SK-N-SH (cell line): ENCODE measurements around the gene CELA3A. TPM values are rescaled to one million over a fixed set of nuclear protein-coding genes. Genes with fewer than 3 reads are reported as not detected.
A peak's percentile ranks its signal among the peaks of the same experiment; 100 is the strongest.

Experiments
- CTCF ChIA-PET: fragments of 300-600, 350-600 bp; formaldehyde crosslinking; extraction: SDS; loops from one replicate; lab custom pipeline; 2021; lab: Yijun Ruan, JAX
- POLR2A ChIA-PET: fragments of 350-600 bp; sonication (Branson Sonifier 250); formaldehyde crosslinking; extraction: SDS; loops from one replicate; lab custom pipeline; 2020; ENCODE audit warnings: antibody characterized with exemption, inconsistent platforms; lab: Yijun Ruan, JAX
- DNase-seq: peaks from one replicate; pipeline ENCODE4 v3.0.0; 2012
- H2AFZ ChIP-seq: fragments of 200-600 bp; sonication (generic); 2 replicates; pipeline ENCODE4 v1.8.1; 2016; ENCODE audit warnings: antibody characterized with exemption, mild to moderate bottlenecking, low read depth
- H3F3A ChIP-seq: fragments of 200-600 bp; sonication (generic); replicated peaks from 2 replicates; pipeline ENCODE3; 2016; ENCODE audit warnings: antibody characterized with exemption, mild to moderate bottlenecking; ENCODE audit not compliant: insufficient read depth
- H3K27ac ChIP-seq, 2 experiments: fragments of 200-500 bp in 1 of 2; fragments of 200-600 bp in 1 of 2; sonication (Bioruptor generic) in 1 of 2; sonication (generic), shearing (Covaris generic) in 1 of 2; 2 replicates each; pipeline versions ENCODE4 v1.5.1 to v1.6.1; 2014 to 2016; ENCODE audit warnings: low read depth in 2 of 2, inconsistent platforms in 1 of 2, low read length in 1 of 2, mild to moderate bottlenecking in 1 of 2, mixed read lengths in 1 of 2
- H3K27me3 ChIP-seq: fragments of 200-600 bp; sonication (generic), shearing (Covaris generic); 2 replicates; pipeline ENCODE4 v1.6.1; 2016; ENCODE audit warnings: mixed run types; ENCODE audit not compliant: insufficient read depth
- H3K36me3 ChIP-seq, 2 experiments: fragments of 200-500 bp in 1 of 2; fragments of 200-600 bp in 1 of 2; sonication (Bioruptor generic) in 1 of 2; sonication (generic) in 1 of 2; replicated peaks in 1 of 2; 2 replicates each; pipeline versions ENCODE3 to v1.5.1; 2014 to 2016; ENCODE audit warnings: low read length in 1 of 2, mild to moderate bottlenecking in 1 of 2; ENCODE audit not compliant: insufficient read depth in 2 of 2, control insufficient read depth in 1 of 2
- H3K4me1 ChIP-seq, 2 experiments: fragments of 200-500 bp in 1 of 2; fragments of 200-600 bp in 1 of 2; sonication (Bioruptor generic) in 1 of 2; sonication (generic), shearing (Covaris generic) in 1 of 2; 2 replicates each; pipeline versions ENCODE4 v1.5.1 to v1.6.1; 2014 to 2016; ENCODE audit warnings: low read depth in 1 of 2, low read length in 1 of 2, mixed run types in 1 of 2; ENCODE audit not compliant: insufficient read depth in 2 of 2, control insufficient read depth in 1 of 2
- H3K4me2 ChIP-seq: fragments of 200-600 bp; sonication (generic), shearing (Covaris generic); 2 replicates; pipeline ENCODE4 v1.6.1; 2017; ENCODE audit warnings: mixed run types
- H3K4me3 ChIP-seq, 2 experiments: fragments of 200-500 bp in 1 of 2; fragments of 200-600 bp in 1 of 2; sonication (Bioruptor generic) in 1 of 2; sonication (generic), shearing (Covaris generic) in 1 of 2; 2 replicates each; pipeline versions ENCODE4 v1.5.1 to v1.8.1; 2014 to 2016; ENCODE audit warnings: low read depth in 2 of 2, inconsistent platforms in 1 of 2, low read length in 1 of 2, mild to moderate bottlenecking in 1 of 2, mixed read lengths in 1 of 2, moderate library complexity in 1 of 2
- H3K79me2 ChIP-seq: fragments of 200-600 bp; sonication (generic); 2 replicates; pipeline ENCODE4 v1.8.1; 2017; ENCODE audit warnings: mild to moderate bottlenecking; ENCODE audit not compliant: insufficient read depth
- H3K9ac ChIP-seq: fragments of 200-600 bp; sonication (generic); 2 replicates; pipeline ENCODE4 v1.6.1; 2017; ENCODE audit warnings: mixed run types
- H3K9me2 ChIP-seq: fragments of 200-600 bp; sonication (generic); 2 replicates; pipeline ENCODE4 v1.6.1; 2017; ENCODE audit warnings: mixed run types
- H3K9me3 ChIP-seq: fragments of 200-600 bp; sonication (generic); 2 replicates; pipeline ENCODE4 v1.6.1; 2017; ENCODE audit warnings: mixed run types, mild to moderate bottlenecking, moderate library complexity
- H4K20me1 ChIP-seq: fragments of 200-600 bp; sonication (generic); 2 replicates; pipeline ENCODE4 v1.6.1; 2017; ENCODE audit warnings: mild to moderate bottlenecking, mixed run types; ENCODE audit not compliant: insufficient read depth
- CHD2 ChIP-seq: fragments of 150-350 bp; IDR thresholded peaks from 2 replicates; pipeline ENCODE4 v1.6.1; 2018; ENCODE audit warnings: low read length; ENCODE audit not compliant: partially characterized antibody
- FOSL2 ChIP-seq: IDR thresholded peaks from 2 replicates; pipeline ENCODE4 v1.4.0; 2012; ENCODE audit warnings: low read depth, mild to moderate bottlenecking, moderate library complexity, borderline replicate concordance
- FOXM1 ChIP-seq: IDR thresholded peaks from 2 replicates; pipeline ENCODE4 v1.4.0; 2012; ENCODE audit warnings: low read depth, mild to moderate bottlenecking
- GABPA ChIP-seq: IDR thresholded peaks from 2 replicates; pipeline ENCODE4 v1.4.0; 2012; ENCODE audit warnings: low read depth, mild to moderate bottlenecking
- GATA2 ChIP-seq: sonication (generic); formaldehyde crosslinking; IDR thresholded peaks from 2 replicates; pipeline ENCODE4 v1.5.0; 2020; ENCODE audit warnings: mild to moderate bottlenecking, missing genetic modification reagents
- MEF2A ChIP-seq: IDR thresholded peaks from 2 replicates; pipeline ENCODE4 v1.4.0; 2012; ENCODE audit warnings: low read depth, borderline replicate concordance
- MXI1 ChIP-seq: IDR thresholded peaks from 2 replicates; pipeline ENCODE4 v1.6.1; 2012; ENCODE audit warnings: mild to moderate bottlenecking, low read depth, low read length, improper control_type of control experiment
- NFIC ChIP-seq: IDR thresholded peaks from 2 replicates; pipeline ENCODE4 v1.4.0; 2012; ENCODE audit warnings: borderline replicate concordance
- NRF1 ChIP-seq: IDR thresholded peaks from 2 replicates; pipeline ENCODE4 v1.6.1; 2012; ENCODE audit warnings: low read depth, mild to moderate bottlenecking, low read length
- RAD21 ChIP-seq: IDR thresholded peaks from 2 replicates; pipeline ENCODE4 v1.6.1; 2012; ENCODE audit warnings: mild to moderate bottlenecking, low read length
- RCOR1 ChIP-seq: fragments of 150-350 bp; IDR thresholded peaks from 2 replicates; pipeline ENCODE4 v1.6.1; 2017; ENCODE audit warnings: antibody characterized with exemption, low read length
- RXRA ChIP-seq: IDR thresholded peaks from 2 replicates; pipeline ENCODE4 v1.4.0; 2012; ENCODE audit warnings: low read depth, mild to moderate bottlenecking, borderline replicate concordance
- SIN3A ChIP-seq: IDR thresholded peaks from 2 replicates; pipeline ENCODE4 v1.6.1; 2012; ENCODE audit warnings: low read depth, mild to moderate bottlenecking, low read length, moderate library complexity, borderline replicate concordance
- SMC3 ChIP-seq: IDR thresholded peaks from 2 replicates; pipeline ENCODE4 v1.6.1; 2012; ENCODE audit warnings: low read depth, low read length, improper control_type of control experiment
- TCF12 ChIP-seq: IDR thresholded peaks from 2 replicates; pipeline ENCODE4 v1.4.0; 2012
- TEAD4 ChIP-seq: IDR thresholded peaks from 2 replicates; pipeline ENCODE4 v1.4.0; 2012; ENCODE audit warnings: mild to moderate bottlenecking, borderline replicate concordance; ENCODE audit not compliant: insufficient read depth
- YY1 ChIP-seq: IDR thresholded peaks from 2 replicates; pipeline ENCODE4 v1.4.0; 2012; ENCODE audit warnings: low read depth, mild to moderate bottlenecking
- WGBS: methylation state at CpG from one replicate; pipeline ENCODE4 v1.1.6; 2017; ENCODE audit warnings: low lambda C conversion rate; 5-methylcytosine and 5-hydroxymethylcytosine counted together
- polyA plus RNA-seq, 3 experiments: library from polyadenylated mRNA; depleted of rRNA; stranded (reverse); fragments of >200 nt; gene quantifications; 2 replicates each; pipeline ENCODE4 v1.2.3, GENCODE V29; 2012
- TF ChIP-seq, protein P1 (sequence below): fragments of 150-350 bp; IDR thresholded peaks from 2 replicates; pipeline ENCODE4 v1.6.1; 2016; ENCODE audit warnings: mild to moderate bottlenecking, low read depth, low read length
- TF ChIP-seq, protein P2 (sequence below): fragments of 150-350 bp; IDR thresholded peaks from 2 replicates; pipeline ENCODE4 v1.6.1; 2017; ENCODE audit warnings: antibody characterized with exemption, low read length, low read depth, borderline replicate concordance
- TF ChIP-seq, protein P3 (sequence below): IDR thresholded peaks from 2 replicates; pipeline ENCODE4 v1.4.0; 2012; ENCODE audit warnings: low read depth, borderline replicate concordance
- TF ChIP-seq, protein P4 (sequence below): IDR thresholded peaks from 2 replicates; pipeline ENCODE4 v1.6.1; 2012; ENCODE audit warnings: mild to moderate bottlenecking, low read depth, low read length, moderate library complexity

Gene CELA3A
- polyA plus RNA-seq, 1 of the 3 experiments (the other 2 are of a cell fraction): not detected

DNA sequence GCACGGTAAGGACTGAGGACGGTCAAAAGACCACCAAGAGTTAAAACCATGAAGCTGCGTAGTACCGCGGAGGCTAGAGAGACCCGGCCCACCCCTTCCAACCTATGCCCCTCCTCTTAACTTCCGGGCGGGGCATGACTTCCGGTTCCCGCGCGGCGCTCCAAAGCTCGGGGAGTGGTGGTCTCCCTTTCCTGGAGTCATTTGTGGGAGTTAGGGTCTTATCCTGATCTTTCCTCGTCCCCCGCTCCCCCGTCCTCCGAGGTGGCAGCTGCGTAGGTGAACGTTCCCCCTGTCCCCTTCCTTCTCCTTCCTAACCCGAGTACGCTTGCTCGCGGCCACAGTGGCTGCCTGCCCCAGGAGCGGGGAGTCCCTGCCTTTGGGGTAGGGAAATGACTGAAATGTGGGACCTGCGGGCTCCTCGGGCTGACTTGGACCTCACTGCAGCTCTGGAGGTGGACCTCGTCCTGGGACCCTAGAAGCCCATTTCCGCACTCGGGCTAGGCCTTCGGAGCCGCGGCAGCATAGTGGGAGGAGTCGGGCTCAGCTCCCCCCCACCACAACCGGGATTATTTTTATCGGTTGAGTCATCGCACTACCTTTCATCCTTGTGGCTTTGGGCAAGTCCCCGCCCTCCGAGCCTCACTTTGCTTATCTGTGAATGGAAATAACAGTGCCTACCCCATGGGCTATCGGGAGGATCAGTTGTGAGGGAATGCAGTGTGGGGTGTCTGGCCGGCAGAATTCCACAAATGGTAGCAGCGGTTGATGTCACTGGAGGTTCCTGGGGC lies 24.1 kb downstream of the CELA3A start (continued):
- TF ChIP-seq, protein P1, sequence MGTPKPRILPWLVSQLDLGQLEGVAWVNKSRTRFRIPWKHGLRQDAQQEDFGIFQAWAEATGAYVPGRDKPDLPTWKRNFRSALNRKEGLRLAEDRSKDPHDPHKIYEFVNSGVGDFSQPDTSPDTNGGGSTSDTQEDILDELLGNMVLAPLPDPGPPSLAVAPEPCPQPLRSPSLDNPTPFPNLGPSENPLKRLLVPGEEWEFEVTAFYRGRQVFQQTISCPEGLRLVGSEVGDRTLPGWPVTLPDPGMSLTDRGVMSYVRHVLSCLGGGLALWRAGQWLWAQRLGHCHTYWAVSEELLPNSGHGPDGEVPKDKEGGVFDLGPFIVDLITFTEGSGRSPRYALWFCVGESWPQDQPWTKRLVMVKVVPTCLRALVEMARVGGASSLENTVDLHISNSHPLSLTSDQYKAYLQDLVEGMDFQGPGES: no peak
- TF ChIP-seq GATA2 (peak; percentile 74), YY1 (0 out of 2 replicates have a peak, but pooled peaks have one; percentile 1), CHD2 (peak; percentile 76), TCF12 (no peak), SMC3 (peak; percentile 5; the same call in 1 of the 2 replicates), NFIC (no peak), SIN3A (peak; percentile 50; the same call in 1 of the 2 replicates), RXRA (no peak), MXI1 (peak; percentile 42), GABPA (peak; percentile 94), TEAD4 (no peak)
- TF ChIP-seq, protein P2, sequence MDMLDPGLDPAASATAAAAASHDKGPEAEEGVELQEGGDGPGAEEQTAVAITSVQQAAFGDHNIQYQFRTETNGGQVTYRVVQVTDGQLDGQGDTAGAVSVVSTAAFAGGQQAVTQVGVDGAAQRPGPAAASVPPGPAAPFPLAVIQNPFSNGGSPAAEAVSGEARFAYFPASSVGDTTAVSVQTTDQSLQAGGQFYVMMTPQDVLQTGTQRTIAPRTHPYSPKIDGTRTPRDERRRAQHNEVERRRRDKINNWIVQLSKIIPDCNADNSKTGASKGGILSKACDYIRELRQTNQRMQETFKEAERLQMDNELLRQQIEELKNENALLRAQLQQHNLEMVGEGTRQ: no peak

DNA sequence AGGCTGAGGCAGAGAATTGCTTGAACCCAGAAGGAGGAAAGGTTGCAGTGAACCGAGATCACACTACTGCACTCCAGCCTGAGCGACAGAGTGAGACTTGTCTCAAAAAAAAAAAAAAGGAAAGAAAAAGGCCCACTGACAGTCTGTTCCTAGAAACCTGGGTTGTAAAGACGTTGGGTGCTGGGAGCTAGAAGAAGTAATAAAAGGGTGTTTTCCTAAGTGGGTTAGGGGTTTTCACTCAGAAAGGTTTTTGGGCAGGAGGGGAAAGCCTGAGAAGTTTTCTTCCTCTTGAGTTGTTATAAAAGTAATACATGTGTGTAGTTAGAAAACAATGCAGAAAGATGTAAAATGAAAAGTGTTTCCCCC lies 25.4 kb downstream of the CELA3A start:
- no peak for DNase-seq
- 90% methylated on average over 3 of the region's 3 CpGs for WGBS
- peaks cover 0 to 15% of the 10 kb centered on the region in 2 experiments; a peak in 1 of 4 replicates for H3K4me1 ChIP-seq
- no peak overlapping the region for H3K27ac ChIP-seq
- H3K4me2 ChIP-seq: peak overlapping the region; percentile 90; the same call in 1 of the 2 replicates
- H4K20me1 ChIP-seq: no peaks in the 10 kb centered on the region
- ChIA-PET POLR2A (no interaction called here), CTCF (interaction anchor here (1.6 kb wide), 1 partner anchor 10 kb away, joined by 6 read pairs; no protein-coding TSS in a partner anchor)
- H3K27me3 ChIP-seq: no peaks in the 10 kb centered on the region
- H3K36me3 ChIP-seq: peaks cover 6 to 8% of the 10 kb centered on the region in 2 experiments
- H2AFZ ChIP-seq: no peak overlapping the region
- peaks cover 17% of the 10 kb centered on the region for H3K79me2 ChIP-seq
- peaks cover 21% of the 10 kb centered on the region for H3F3A ChIP-seq
- H3K4me3 ChIP-seq: no peak overlapping the region
- H3K9me2 ChIP-seq: no peaks in the 10 kb centered on the region
- no peak overlapping the region for H3K9ac ChIP-seq
- no peaks in the 10 kb centered on the region for H3K9me3 ChIP-seq
- TF ChIP-seq NRF1: no peak
- TF ChIP-seq RAD21: no peak
- no peak for TF ChIP-seq FOXM1
- TF ChIP-seq NFIC: no peak
- TF ChIP-seq, protein P1: no peak
- no peak for TF ChIP-seq GATA2
- TF ChIP-seq MEF2A: no peak
- TF ChIP-seq MXI1: no peak
- no peak for TF ChIP-seq RCOR1
- TF ChIP-seq, protein P3, sequence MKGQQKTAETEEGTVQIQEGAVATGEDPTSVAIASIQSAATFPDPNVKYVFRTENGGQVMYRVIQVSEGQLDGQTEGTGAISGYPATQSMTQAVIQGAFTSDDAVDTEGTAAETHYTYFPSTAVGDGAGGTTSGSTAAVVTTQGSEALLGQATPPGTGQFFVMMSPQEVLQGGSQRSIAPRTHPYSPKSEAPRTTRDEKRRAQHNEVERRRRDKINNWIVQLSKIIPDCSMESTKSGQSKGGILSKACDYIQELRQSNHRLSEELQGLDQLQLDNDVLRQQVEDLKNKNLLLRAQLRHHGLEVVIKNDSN: no peak
- no peak for TF ChIP-seq YY1
- TF ChIP-seq, protein P4, sequence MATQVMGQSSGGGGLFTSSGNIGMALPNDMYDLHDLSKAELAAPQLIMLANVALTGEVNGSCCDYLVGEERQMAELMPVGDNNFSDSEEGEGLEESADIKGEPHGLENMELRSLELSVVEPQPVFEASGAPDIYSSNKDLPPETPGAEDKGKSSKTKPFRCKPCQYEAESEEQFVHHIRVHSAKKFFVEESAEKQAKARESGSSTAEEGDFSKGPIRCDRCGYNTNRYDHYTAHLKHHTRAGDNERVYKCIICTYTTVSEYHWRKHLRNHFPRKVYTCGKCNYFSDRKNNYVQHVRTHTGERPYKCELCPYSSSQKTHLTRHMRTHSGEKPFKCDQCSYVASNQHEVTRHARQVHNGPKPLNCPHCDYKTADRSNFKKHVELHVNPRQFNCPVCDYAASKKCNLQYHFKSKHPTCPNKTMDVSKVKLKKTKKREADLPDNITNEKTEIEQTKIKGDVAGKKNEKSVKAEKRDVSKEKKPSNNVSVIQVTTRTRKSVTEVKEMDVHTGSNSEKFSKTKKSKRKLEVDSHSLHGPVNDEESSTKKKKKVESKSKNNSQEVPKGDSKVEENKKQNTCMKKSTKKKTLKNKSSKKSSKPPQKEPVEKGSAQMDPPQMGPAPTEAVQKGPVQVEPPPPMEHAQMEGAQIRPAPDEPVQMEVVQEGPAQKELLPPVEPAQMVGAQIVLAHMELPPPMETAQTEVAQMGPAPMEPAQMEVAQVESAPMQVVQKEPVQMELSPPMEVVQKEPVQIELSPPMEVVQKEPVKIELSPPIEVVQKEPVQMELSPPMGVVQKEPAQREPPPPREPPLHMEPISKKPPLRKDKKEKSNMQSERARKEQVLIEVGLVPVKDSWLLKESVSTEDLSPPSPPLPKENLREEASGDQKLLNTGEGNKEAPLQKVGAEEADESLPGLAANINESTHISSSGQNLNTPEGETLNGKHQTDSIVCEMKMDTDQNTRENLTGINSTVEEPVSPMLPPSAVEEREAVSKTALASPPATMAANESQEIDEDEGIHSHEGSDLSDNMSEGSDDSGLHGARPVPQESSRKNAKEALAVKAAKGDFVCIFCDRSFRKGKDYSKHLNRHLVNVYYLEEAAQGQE: no peak
- TF ChIP-seq FOSL2: no peak
